ENCODE results near the gene SLC25A21.

- TF ChIP-seq POLR2A (IDR thresholded peaks at IDR 0.05; ENCODE audit: low read depth) (no peak), POLR2AphosphoS5 (IDR thresholded peaks at IDR 0.05) (no peak)
Measured at GRCh38 chr14:37114002-37114401, 58.4 kb downstream of the SLC25A21 start.
